ENCODE data around the gene RTN4RL2.

DNA sequence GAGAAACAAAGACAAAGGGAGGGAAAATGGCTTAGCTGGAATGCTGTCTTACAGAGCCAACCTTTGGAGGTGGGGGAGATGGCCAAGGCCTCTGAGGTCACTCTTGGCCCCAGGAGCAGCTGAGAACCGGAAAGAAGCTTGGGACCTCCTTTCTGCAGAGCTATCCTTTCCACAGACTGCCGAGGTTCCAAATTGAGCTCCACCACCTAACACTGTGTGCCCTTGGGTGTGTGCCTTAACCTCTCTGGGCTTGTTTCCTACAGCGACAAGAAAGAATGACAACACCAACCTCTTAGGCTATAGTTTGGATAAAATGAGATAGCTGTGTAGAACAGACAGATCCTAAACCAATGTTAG lies 23.2 kb downstream of the RTN4RL2 start:
- TF ChIP-seq, protein P1, sequence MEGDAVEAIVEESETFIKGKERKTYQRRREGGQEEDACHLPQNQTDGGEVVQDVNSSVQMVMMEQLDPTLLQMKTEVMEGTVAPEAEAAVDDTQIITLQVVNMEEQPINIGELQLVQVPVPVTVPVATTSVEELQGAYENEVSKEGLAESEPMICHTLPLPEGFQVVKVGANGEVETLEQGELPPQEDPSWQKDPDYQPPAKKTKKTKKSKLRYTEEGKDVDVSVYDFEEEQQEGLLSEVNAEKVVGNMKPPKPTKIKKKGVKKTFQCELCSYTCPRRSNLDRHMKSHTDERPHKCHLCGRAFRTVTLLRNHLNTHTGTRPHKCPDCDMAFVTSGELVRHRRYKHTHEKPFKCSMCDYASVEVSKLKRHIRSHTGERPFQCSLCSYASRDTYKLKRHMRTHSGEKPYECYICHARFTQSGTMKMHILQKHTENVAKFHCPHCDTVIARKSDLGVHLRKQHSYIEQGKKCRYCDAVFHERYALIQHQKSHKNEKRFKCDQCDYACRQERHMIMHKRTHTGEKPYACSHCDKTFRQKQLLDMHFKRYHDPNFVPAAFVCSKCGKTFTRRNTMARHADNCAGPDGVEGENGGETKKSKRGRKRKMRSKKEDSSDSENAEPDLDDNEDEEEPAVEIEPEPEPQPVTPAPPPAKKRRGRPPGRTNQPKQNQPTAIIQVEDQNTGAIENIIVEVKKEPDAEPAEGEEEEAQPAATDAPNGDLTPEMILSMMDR (IDR thresholded peaks at IDR 0.05; ENCODE audit: insufficient read depth, low read length, poor library complexity, severe bottlenecking): no peak
- no peak for TF ChIP-seq EZH2phosphoT487 (conservative IDR thresholded peaks at IDR 0.05; ENCODE audit: low read length)

Data from SU-DHL-6 (cell line).